ENCODE data around the gene ADAM23.

GRCh38 chr2:206572725-206573124 lies 129.4 kb downstream of the ADAM23 start:
- no peak for TF ChIP-seq POLR2A (IDR thresholded peaks at IDR 0.05)
- no peak for TF ChIP-seq CTCF (IDR thresholded peaks at IDR 0.05)

Measured in adrenal gland (tissue), 5 donors.